ENCODE data around the gene SUCO. TPM values are rescaled to one million over a fixed set of nuclear protein-coding genes. Genes with fewer than 3 reads are reported as not detected.

The SUCO gene
- total RNA-seq, 1 donor, result 41.6 TPM

- no peak overlapping the region for H3K4me2 ChIP-seq (ENCODE audit: insufficient read depth, low read length)
- no peaks in the 10 kb centered on the region for H3K9me3 ChIP-seq (ENCODE audit: low read depth, low read length)
- no peak overlapping the region for H2AFZ ChIP-seq (ENCODE audit: low read length)
- no peak overlapping the region for H3K27ac ChIP-seq (ENCODE audit: low read depth, low read length)
- TF ChIP-seq CTCF (IDR thresholded peaks at IDR 0.05; ENCODE audit: extremely low read depth, low read depth, low read length), result no peak
- H3K4me1 ChIP-seq (ENCODE audit: insufficient read depth, low read length), result peaks cover 3% of the 10 kb centered on the region
- peaks cover 2% of the 10 kb centered on the region for H3K79me2 ChIP-seq (ENCODE audit: insufficient read depth, low read length)
- no peaks in the 10 kb centered on the region for H4K20me1 ChIP-seq (ENCODE audit: insufficient read depth, low read length)
- no peak overlapping the region for H3K4me3 ChIP-seq (ENCODE audit: insufficient read depth, low read length)
- no peak for DNase-seq (ENCODE audit: insufficient read length, low spot score, missing footprints)
- peaks cover 22% of the 10 kb centered on the region for H3K36me3 ChIP-seq (ENCODE audit: insufficient read depth, low read length)
- H3K27me3 ChIP-seq (ENCODE audit: insufficient read depth, low read length), result no peaks in the 10 kb centered on the region
Observed at GRCh38 chr1:172605641-172606040, 72.7 kb downstream of the SUCO start.

GRCh38 chr1:172607145-172607544, 74.2 kb downstream of the SUCO start:
- H3K36me3 ChIP-seq (ENCODE audit: insufficient read depth, low read length), result peaks cover 18% of the 10 kb centered on the region
- H3K27me3 ChIP-seq (ENCODE audit: insufficient read depth, low read length), result no peaks in the 10 kb centered on the region
- H3K4me2 ChIP-seq (ENCODE audit: insufficient read depth, low read length), result peak overlapping the region; percentile 45
- no peak for DNase-seq (ENCODE audit: insufficient read length, low spot score, missing footprints)
- no peak overlapping the region for H2AFZ ChIP-seq (ENCODE audit: low read length)
- TF ChIP-seq CTCF (IDR thresholded peaks at IDR 0.05; ENCODE audit: extremely low read depth, low read depth, low read length), result no peak
- H3K4me3 ChIP-seq (ENCODE audit: insufficient read depth, low read length), result no peak overlapping the region
- no peaks in the 10 kb centered on the region for H3K9me3 ChIP-seq (ENCODE audit: low read depth, low read length)
- no peaks in the 10 kb centered on the region for H4K20me1 ChIP-seq (ENCODE audit: insufficient read depth, low read length)
- peaks cover 3% of the 10 kb centered on the region for H3K4me1 ChIP-seq (ENCODE audit: insufficient read depth, low read length)
- H3K27ac ChIP-seq (ENCODE audit: low read depth, low read length), result no peak overlapping the region
- H3K79me2 ChIP-seq (ENCODE audit: insufficient read depth, low read length), result no peaks in the 10 kb centered on the region

GRCh38 chr1:172608098-172608601, 75.2 kb downstream of the SUCO start:
- H3K27ac ChIP-seq (ENCODE audit: low read depth, low read length), result no peak overlapping the region
- no peaks in the 10 kb centered on the region for H3K9me3 ChIP-seq (ENCODE audit: low read depth, low read length)
- H3K36me3 ChIP-seq (ENCODE audit: insufficient read depth, low read length), result peaks cover 14% of the 10 kb centered on the region
- no peak overlapping the region for H3K4me3 ChIP-seq (ENCODE audit: insufficient read depth, low read length)
- no peaks in the 10 kb centered on the region for H3K79me2 ChIP-seq (ENCODE audit: insufficient read depth, low read length)
- no peak for TF ChIP-seq CTCF (IDR thresholded peaks at IDR 0.05; ENCODE audit: extremely low read depth, low read depth, low read length)
- no peak overlapping the region for H2AFZ ChIP-seq (ENCODE audit: low read length)
- H3K4me2 ChIP-seq (ENCODE audit: insufficient read depth, low read length), result no peak overlapping the region
- DNase-seq (ENCODE audit: insufficient read length, low spot score, missing footprints), result no peak
- H4K20me1 ChIP-seq (ENCODE audit: insufficient read depth, low read length), result no peaks in the 10 kb centered on the region
- peaks cover 3% of the 10 kb centered on the region for H3K4me1 ChIP-seq (ENCODE audit: insufficient read depth, low read length)
- H3K27me3 ChIP-seq (ENCODE audit: insufficient read depth, low read length), result no peaks in the 10 kb centered on the region

GRCh38 chr1:172609528-172609927, 76.6 kb downstream of the SUCO start:
- Histone ChIP-seq H3K4me3 (ENCODE audit: insufficient read depth, low read length) (no peak overlapping the region), H3K79me2 (ENCODE audit: insufficient read depth, low read length) (no peaks in the 10 kb centered on the region), H3K27me3 (ENCODE audit: insufficient read depth, low read length) (no peaks in the 10 kb centered on the region), H2AFZ (ENCODE audit: low read length) (no peak overlapping the region), H3K4me2 (ENCODE audit: insufficient read depth, low read length) (no peak overlapping the region), H3K36me3 (ENCODE audit: insufficient read depth, low read length) (peaks cover 11% of the 10 kb centered on the region), H3K9me3 (ENCODE audit: low read depth, low read length) (no peaks in the 10 kb centered on the region), H4K20me1 (ENCODE audit: insufficient read depth, low read length) (no peaks in the 10 kb centered on the region), H3K27ac (ENCODE audit: low read depth, low read length) (no peak overlapping the region), H3K4me1 (ENCODE audit: insufficient read depth, low read length) (peaks cover 3% of the 10 kb centered on the region)
- TF ChIP-seq CTCF (IDR thresholded peaks at IDR 0.05; ENCODE audit: extremely low read depth, low read depth, low read length), result peak; percentile 45
- DNase-seq (ENCODE audit: insufficient read length, low spot score, missing footprints), result no peak
